HepG2 (cell line): ENCODE data around the gene DENND11. TPM values are rescaled to one million over a fixed set of nuclear protein-coding genes. Genes with fewer than 3 reads are reported as not detected.

Experiments
- PRMT3 ChIP-seq: sonication (generic); formaldehyde crosslinking; IDR thresholded peaks from 2 replicates; pipeline ENCODE4 v1.8.1; 2022; ENCODE audit warnings: low read depth, mild to moderate bottlenecking, moderate library complexity, missing genetic modification reagents, borderline replicate concordance
- TOPORS ChIP-seq: sonication (generic); formaldehyde crosslinking; IDR thresholded peaks from 2 replicates; pipeline ENCODE4 v1.8.0; 2023; ENCODE audit warnings: mild to moderate bottlenecking, missing genetic modification reagents
- YEATS2 ChIP-seq: sonication (generic); formaldehyde crosslinking; IDR thresholded peaks from 2 replicates; pipeline ENCODE4 v1.4.0; 2020; ENCODE audit warnings: missing genetic modification reagents, borderline replicate concordance
- ZBED4 ChIP-seq: sonication (generic); formaldehyde crosslinking; IDR thresholded peaks from 2 replicates; pipeline ENCODE4 v1.4.0; 2020; ENCODE audit warnings: missing genetic modification reagents, borderline replicate concordance
- ZNF687 ChIP-seq: sonication (generic); formaldehyde crosslinking; IDR thresholded peaks from 2 replicates; pipeline ENCODE4 v1.5.1; 2020; ENCODE audit warnings: mild to moderate bottlenecking, missing genetic modification reagents, moderate library complexity
- polyA plus RNA-seq, 8 experiments: library from polyadenylated mRNA; depleted of rRNA in 3 of 8; stranded (reverse) in 7 of 8; unstranded in 1 of 8; fragments of >200 nt; fragmentation: Illumina TruSeq in 4 of 8; extraction: Trizol in 4 of 8; gene quantifications; 2 replicates each; pipeline versions ENCODE4 v1.2.1 to v1.2.3, GENCODE V29; 2011 to 2016; ENCODE audit warnings: low read depth in 4 of 8, missing spikeins in 1 of 8, mixed read lengths in 1 of 8; ENCODE audit not compliant: insufficient read depth in 1 of 8
- total RNA-seq, 5 experiments: library from RNA; depleted of rRNA; stranded (reverse); fragments of >200 nt; fragmentation: Illumina TruSeq; extraction: Trizol; gene quantifications; 2 replicates each; pipeline ENCODE4 v1.2.3, GENCODE V29; 2016; ENCODE audit warnings: low read depth in 1 of 5
- TF ChIP-seq, protein P1 (sequence below): sonication (generic); formaldehyde crosslinking; IDR thresholded peaks from one replicate; pipeline ENCODE4 v1.5.1; 2020; ENCODE audit warnings: mild to moderate bottlenecking, missing genetic modification reagents; ENCODE audit errors: not compliant biosample characterization

Gene DENND11
- total and polyA plus RNA-seq, 2 of the 13 experiments (the other 11 are each of a cell fraction or from before 2014, with no cell fraction given): 7.1 to 10.5 TPM

- TF ChIP-seq, protein P1, sequence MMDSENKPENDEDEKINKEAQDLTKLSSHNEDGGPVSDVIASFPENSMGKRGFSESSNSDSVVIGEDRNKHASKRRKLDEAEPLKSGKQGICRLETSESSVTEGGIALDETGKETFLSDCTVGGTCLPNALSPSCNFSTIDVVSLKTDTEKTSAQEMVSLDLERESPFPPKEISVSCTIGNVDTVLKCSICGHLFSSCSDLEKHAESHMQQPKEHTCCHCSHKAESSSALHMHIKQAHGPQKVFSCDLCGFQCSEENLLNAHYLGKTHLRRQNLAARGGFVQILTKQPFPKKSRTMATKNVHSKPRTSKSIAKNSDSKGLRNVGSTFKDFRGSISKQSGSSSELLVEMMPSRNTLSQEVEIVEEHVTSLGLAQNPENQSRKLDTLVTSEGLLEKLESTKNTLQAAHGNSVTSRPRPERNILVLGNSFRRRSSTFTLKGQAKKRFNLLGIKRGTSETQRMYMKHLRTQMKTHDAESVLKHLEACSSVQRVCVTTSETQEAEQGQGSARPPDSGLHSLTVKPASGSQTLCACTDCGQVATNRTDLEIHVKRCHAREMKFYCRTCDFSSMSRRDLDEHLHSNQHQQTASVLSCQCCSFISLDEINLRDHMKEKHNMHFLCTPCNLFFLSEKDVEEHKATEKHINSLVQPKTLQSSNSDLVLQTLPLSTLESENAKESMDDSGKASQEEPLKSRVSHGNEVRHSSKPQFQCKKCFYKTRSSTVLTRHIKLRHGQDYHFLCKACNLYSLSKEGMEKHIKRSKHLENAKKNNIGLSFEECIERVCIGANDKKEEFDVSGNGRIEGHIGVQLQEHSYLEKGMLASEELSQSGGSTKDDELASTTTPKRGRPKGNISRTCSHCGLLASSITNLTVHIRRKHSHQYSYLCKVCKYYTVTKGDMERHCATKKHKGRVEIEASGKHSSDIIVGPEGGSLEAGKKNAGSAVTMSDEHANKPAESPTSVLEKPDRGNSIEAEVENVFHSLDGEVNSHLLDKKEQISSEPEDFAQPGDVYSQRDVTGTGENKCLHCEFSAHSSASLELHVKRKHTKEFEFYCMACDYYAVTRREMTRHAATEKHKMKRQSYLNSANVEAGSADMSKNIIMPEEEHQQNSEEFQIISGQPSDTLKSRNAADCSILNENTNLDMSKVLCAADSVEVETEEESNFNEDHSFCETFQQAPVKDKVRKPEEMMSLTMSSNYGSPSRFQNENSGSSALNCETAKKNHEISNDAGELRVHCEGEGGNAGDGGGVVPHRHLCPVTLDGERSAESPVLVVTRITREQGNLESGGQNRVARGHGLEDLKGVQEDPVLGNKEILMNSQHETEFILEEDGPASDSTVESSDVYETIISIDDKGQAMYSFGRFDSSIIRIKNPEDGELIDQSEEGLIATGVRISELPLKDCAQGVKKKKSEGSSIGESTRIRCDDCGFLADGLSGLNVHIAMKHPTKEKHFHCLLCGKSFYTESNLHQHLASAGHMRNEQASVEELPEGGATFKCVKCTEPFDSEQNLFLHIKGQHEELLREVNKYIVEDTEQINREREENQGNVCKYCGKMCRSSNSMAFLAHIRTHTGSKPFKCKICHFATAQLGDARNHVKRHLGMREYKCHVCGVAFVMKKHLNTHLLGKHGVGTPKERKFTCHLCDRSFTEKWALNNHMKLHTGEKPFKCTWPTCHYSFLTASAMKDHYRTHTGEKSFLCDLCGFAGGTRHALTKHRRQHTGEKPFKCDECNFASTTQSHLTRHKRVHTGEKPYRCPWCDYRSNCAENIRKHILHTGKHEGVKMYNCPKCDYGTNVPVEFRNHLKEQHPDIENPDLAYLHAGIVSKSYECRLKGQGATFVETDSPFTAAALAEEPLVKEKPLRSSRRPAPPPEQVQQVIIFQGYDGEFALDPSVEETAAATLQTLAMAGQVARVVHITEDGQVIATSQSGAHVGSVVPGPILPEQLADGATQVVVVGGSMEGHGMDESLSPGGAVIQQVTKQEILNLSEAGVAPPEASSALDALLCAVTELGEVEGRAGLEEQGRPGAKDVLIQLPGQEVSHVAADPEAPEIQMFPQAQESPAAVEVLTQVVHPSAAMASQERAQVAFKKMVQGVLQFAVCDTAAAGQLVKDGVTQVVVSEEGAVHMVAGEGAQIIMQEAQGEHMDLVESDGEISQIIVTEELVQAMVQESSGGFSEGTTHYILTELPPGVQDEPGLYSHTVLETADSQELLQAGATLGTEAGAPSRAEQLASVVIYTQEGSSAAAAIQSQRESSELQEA (CRISPR knock-in tag): peak; percentile 8
- no peak for TF ChIP-seq TOPORS
- TF ChIP-seq ZBED4 (CRISPR knock-in tag): no peak
- peak; percentile 17; the same call in 1 of the 2 replicates for TF ChIP-seq ZNF687 (CRISPR knock-in tag)
- no peak for TF ChIP-seq PRMT3 (CRISPR knock-in tag)
- TF ChIP-seq YEATS2 (CRISPR knock-in tag): no peak
Measured at GRCh38 chr7:141738592-141739013, 36.6 kb upstream of the DENND11 start (continued).
